D341Med (cell line): ENCODE measurements around the gene QARS1.

Experiments used
- DNase-seq: peaks from one replicate; pipeline ENCODE4 v3.0.0; 2012; ENCODE audit warnings: low spot score

Gene QARS1

DNA sequence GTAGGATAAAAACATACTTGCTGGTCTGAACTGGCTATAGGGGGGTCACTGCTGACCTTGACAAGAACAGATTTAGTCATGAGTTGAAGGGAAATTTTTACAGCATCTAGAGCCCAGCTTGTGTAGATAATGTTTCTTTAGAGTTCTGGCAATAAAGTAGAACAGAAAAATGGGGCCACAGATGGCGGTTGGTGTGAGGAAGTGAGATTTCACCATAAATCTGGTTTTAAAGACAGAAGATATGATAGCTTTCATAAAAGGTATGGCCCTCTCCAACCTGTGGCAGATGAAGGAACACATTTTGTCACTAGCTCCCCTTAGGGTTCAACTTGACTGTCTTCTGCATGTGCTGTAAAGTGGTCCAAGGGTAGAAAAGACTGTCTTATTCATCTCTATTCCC, 51.0 kb downstream of the QARS1 start:
- no peak for DNase-seq
